ACC112 (cell line): Measurements from ENCODE around the gene HES4.

ENCODE experiments used
- H2AFZ ChIP-seq: fragments of 200-600 bp; sonication (generic); one replicate; pipeline ENCODE4 v1.6.0; 2017; ENCODE audit warnings: antibody characterized with exemption, low read length; ENCODE audit not compliant: unreplicated experiment
- H3K27ac ChIP-seq: fragments of 200-600 bp; sonication (generic); 2 replicates; pipeline ENCODE4 v1.5.1; 2014; ENCODE audit warnings: low read depth, mild to moderate bottlenecking, antibody characterized with exemption, low read length, moderate library complexity
- H3K27me3 ChIP-seq: fragments of 200-600 bp; sonication (generic); 2 replicates; pipeline ENCODE4 v1.6.1; 2014; ENCODE audit warnings: mild to moderate bottlenecking, antibody characterized with exemption, low read length, moderate library complexity, mixed read lengths; ENCODE audit not compliant: insufficient read depth
- H3K36me3 ChIP-seq: fragments of 200-600 bp; sonication (generic); 2 replicates; pipeline ENCODE4 v1.6.1; 2016; ENCODE audit warnings: mild to moderate bottlenecking, antibody characterized with exemption, low read length, moderate library complexity, mixed read lengths; ENCODE audit not compliant: insufficient read depth
- H3K4me1 ChIP-seq: fragments of 200-600 bp; sonication (generic); one replicate; pipeline ENCODE4 v1.6.1; 2016; ENCODE audit warnings: low read length, mixed read lengths; ENCODE audit not compliant: insufficient read depth, unreplicated experiment, control insufficient read depth
- H3K4me3 ChIP-seq: fragments of 200-600 bp; sonication (generic); 2 replicates; pipeline ENCODE4 v1.5.1; 2014; ENCODE audit warnings: mild to moderate bottlenecking, low read depth, low read length
- H3K79me2 ChIP-seq: fragments of 200-600 bp; sonication (generic); one replicate; pipeline ENCODE4 v1.6.0; 2016; ENCODE audit warnings: low read length; ENCODE audit not compliant: control insufficient read depth, unreplicated experiment, insufficient read depth

Gene HES4

DNA sequence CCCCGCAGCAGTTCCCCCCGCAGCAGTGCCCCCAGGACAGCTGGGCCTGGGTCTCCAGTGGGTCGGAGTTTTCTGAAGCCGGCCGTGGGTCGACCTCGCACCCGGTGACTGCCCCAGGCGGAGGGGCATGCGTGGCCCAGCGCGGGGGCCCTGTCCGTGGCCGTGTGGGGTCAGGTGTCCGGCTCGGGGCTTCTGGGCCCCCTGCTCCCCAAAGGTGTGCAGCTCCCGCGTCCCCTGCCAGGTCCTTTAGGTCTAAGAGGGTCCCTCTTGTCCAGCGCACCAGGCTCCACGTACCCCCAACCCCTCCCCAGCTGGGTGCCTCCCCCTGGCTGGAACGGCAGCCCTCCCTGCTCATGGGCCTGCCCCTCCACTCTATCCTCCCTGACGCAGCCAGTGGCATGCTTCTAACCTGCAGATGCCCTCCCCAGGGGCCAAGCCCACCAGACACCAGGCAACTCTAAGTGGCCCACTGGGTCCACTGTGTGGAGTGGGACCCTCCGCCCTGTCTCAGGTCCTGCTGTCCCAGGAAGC lies 5.9 kb upstream of the HES4 start:
- H3K27me3 ChIP-seq: no peaks in the 10 kb centered on the region
- H3K4me1 ChIP-seq: peaks cover 13% of the 10 kb centered on the region
- no peak overlapping the region for H3K4me3 ChIP-seq
- H3K79me2 ChIP-seq: no peaks in the 10 kb centered on the region
- no peak overlapping the region for H2AFZ ChIP-seq
- no peaks in the 10 kb centered on the region for H3K36me3 ChIP-seq
- no peak overlapping the region for H3K27ac ChIP-seq

- Histone ChIP-seq H2AFZ (no peak overlapping the region), H3K4me3 (no peak overlapping the region), H3K27me3 (no peaks in the 10 kb centered on the region), H3K27ac (no peak overlapping the region; the same call in 1 of the 2 replicates), H3K36me3 (no peaks in the 10 kb centered on the region), H3K4me1 (peaks cover 13% of the 10 kb centered on the region), H3K79me2 (no peaks in the 10 kb centered on the region)
Measured at GRCh38 chr1:1004780-1005697, 5.1 kb upstream of the HES4 start.

GRCh38 chr1:1004420-1004779 lies 4.5 kb upstream of the HES4 start:
- H3K27me3 ChIP-seq: peaks cover 3% of the 10 kb centered on the region; the same call in 1 of the 2 replicates
- H3K4me3 ChIP-seq: no peak overlapping the region
- peaks cover 3% of the 10 kb centered on the region for H3K79me2 ChIP-seq
- no peaks in the 10 kb centered on the region for H3K36me3 ChIP-seq
- H3K27ac ChIP-seq: no peak overlapping the region
- H2AFZ ChIP-seq: no peak overlapping the region
- peaks cover 13% of the 10 kb centered on the region for H3K4me1 ChIP-seq

GRCh38 chr1:1003618-1004419 lies 3.9 kb upstream of the HES4 start:
- Histone ChIP-seq H3K27me3 (peaks cover 3% of the 10 kb centered on the region; the same call in 1 of the 2 replicates), H2AFZ (no peak overlapping the region), H3K4me1 (peaks cover 13% of the 10 kb centered on the region), H3K36me3 (no peaks in the 10 kb centered on the region), H3K79me2 (peaks cover 5% of the 10 kb centered on the region), H3K27ac (no peak overlapping the region), H3K4me3 (no peak overlapping the region)

DNA sequence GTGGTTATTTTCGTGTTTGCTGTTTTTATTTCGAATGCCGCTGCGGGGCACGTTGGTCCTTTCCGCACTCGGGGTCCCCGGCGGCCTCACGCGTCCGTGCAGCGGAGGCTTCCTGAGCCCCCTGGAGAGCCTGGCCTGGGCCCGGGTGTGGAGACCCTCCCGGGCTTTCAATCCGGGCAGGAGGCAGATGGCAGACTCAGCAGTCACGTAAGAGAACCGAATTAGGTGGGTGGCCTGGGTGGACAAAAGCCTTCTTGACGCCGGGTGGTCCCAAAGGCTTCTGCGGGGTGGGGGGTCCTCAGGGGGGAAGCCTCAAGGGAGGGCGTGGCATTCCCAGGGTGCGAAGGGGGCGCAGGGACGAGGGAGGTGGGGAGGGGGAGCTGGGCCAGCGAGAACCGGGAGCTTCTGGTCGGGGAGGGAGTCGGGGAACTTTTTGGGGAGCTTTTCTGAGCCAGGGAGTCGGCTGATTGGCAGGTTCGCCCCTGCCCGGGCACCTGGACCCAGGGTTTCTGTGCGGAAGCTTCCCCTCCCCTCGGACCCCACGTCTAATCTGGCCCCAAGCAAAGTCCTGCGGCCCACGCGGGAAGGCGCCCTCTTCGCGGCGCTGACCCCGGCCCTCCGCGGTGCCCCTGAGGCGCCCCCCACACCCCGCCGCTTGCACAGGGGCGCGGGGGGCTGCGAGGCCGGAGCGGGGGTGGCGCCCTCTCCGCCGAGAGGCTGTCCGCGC lies 1.3 kb upstream of the HES4 start:
- peaks cover 3% of the 10 kb centered on the region; the same call in 1 of the 2 replicates for H3K27me3 ChIP-seq
- H3K4me3 ChIP-seq: peak overlapping the region; percentile 97
- no peak overlapping the region for H2AFZ ChIP-seq
- peaks cover 13% of the 10 kb centered on the region for H3K4me1 ChIP-seq
- peaks cover 5% of the 10 kb centered on the region for H3K79me2 ChIP-seq
- no peaks in the 10 kb centered on the region for H3K36me3 ChIP-seq
- H3K27ac ChIP-seq: peak overlapping the region; percentile 99

GRCh38 chr1:1000357-1001056 lies 610 bp upstream of the HES4 start:
- Histone ChIP-seq H3K4me3 (peak overlapping the region; percentile 97), H2AFZ (no peak overlapping the region), H3K36me3 (no peaks in the 10 kb centered on the region), H3K27me3 (peaks cover 3% of the 10 kb centered on the region; the same call in 1 of the 2 replicates), H3K79me2 (peaks cover 5% of the 10 kb centered on the region), H3K4me1 (peaks cover 9% of the 10 kb centered on the region), H3K27ac (peak overlapping the region; percentile 99)

DNA sequence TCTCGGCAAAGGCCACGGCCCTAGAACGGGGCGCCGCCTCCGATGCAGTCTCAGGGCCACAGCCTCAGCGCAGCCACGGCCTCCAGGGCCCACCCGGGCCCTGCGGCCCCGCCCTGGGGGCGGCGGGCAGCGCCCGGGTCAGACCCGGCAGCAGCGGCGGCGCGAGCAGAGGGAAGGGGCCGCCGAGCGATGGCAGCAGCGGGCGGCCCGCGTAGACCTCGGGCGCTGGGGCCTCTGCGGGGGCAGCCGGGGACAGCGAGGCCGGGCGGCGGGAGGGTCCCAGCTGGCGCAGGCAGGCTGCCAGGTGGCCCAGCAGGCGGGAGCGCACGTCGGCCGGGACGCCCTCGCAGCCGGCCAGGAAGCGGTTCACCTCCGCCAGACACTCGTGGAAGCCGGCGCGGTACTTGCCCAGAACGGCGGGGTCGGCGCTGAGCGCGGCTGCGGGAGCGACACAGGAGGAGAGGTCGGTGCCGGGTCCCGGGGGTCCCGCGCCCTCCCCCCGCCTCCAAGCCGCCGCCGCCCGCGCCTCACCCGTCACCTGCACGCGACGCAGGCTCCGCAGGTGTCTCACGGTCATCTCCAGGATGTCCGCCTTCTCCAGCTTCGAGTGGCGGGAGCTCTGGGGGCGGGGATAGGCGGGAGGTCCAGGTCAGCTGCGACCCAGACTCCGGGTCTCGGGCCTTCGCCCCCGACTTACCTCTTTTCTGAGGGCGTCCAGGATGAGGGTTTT lies 737 bp downstream of the HES4 start:
- Histone ChIP-seq H3K4me3 (peak overlapping the region; percentile 97), H2AFZ (no peak overlapping the region), H3K36me3 (no peaks in the 10 kb centered on the region), H3K27me3 (peaks cover 3% of the 10 kb centered on the region; the same call in 1 of the 2 replicates), H3K4me1 (no peaks in the 10 kb centered on the region), H3K27ac (peak overlapping the region; percentile 99; the same call in 1 of the 2 replicates), H3K79me2 (peaks cover 5% of the 10 kb centered on the region)

- Histone ChIP-seq H3K36me3 (no peaks in the 10 kb centered on the region), H2AFZ (no peak overlapping the region), H3K4me3 (peak overlapping the region; percentile 97), H3K27me3 (peaks cover 3% of the 10 kb centered on the region; the same call in 1 of the 2 replicates), H3K79me2 (peaks cover 5% of the 10 kb centered on the region), H3K27ac (peak overlapping the region; percentile 99; the same call in 1 of the 2 replicates), H3K4me1 (no peaks in the 10 kb centered on the region)
Measured at GRCh38 chr1:998745-998994, 1.2 kb downstream of the HES4 start.

DNA sequence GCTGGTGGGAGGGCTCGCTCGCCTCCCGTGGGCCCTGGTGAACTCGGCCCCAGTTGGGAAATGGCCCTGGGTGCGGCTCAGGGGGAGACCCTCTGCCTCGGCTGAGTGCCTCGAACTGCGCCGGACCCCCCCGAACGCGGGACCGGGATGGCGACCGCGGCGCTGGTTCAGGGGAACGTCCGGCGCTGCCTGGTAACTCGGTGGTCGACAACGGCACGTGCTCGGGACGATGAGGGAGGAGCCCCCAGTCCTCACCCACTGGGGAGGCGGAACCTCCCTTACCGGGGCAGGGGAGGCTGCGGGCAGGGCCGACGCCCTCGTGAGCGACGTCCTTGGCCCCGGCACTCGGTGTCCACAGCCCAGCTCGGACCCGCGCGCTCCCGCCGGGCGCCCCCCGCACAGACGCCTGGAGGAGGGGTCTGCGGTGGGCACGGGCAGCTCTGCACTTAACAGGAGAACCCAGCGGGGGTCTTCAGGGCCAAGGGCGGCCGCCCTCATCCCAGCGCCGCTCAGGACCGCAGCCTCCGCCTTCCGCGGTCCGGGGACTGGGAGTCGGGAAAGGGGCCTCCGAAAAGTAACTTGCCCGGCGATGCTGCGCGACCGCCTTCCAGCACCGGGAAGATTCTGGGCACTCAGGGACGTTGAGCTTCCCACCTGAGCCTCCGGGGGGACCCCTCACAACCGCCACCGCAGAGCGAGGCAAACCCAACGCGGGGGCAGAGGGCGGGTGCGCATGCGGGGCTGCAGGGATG lies 1.7 kb downstream of the HES4 start:
- H3K36me3 ChIP-seq: no peaks in the 10 kb centered on the region
- H3K4me1 ChIP-seq: no peaks in the 10 kb centered on the region
- peak overlapping the region; percentile 97 for H3K4me3 ChIP-seq
- H3K27me3 ChIP-seq: peaks cover 3% of the 10 kb centered on the region; the same call in 1 of the 2 replicates
- H3K79me2 ChIP-seq: peaks cover 5% of the 10 kb centered on the region
- H3K27ac ChIP-seq: no peak overlapping the region
- no peak overlapping the region for H2AFZ ChIP-seq
